T-cell (primary cell): ENCODE measurements around the gene COPS7A. TPM values are rescaled to one million over a fixed set of nuclear protein-coding genes. Genes with fewer than 3 reads are reported as not detected.
A peak's percentile ranks its signal among the peaks of the same experiment; 100 is the strongest.

Experiments
- ATAC-seq, 4 experiments: fragments of 200-7000 bp in 3 of 4; fragments of 150-1000 bp in 1 of 4; cut with Tn5 transposase; replicated peaks in 1 of 4; 1 replicate in 3 of 4; 2 replicates in 1 of 4; pipeline ENCODE4 v1.10.0; 2021; ENCODE audit warnings: moderate library complexity in 3 of 4, mild to moderate bottlenecking in 2 of 4, moderate number of reproducible peaks in 1 of 4
- CTCF ChIA-PET, 2 donors: fragments of 300-600 bp; sonication (Branson Sonifier 250); formaldehyde crosslinking; loops; one replicate each; lab custom pipeline; 2022; ENCODE audit warnings: antibody characterized with exemption in 2 of 2; lab: Charles Lee
- POLR2A ChIA-PET, 2 donors: fragments of 300-600 bp; sonication (Branson Sonifier 250); formaldehyde crosslinking; loops; one replicate each; lab custom pipeline; 2022; ENCODE audit warnings: antibody characterized with exemption in 2 of 2; lab: Charles Lee
- DNase-seq, 35 experiments: peaks; one replicate each; pipeline versions ENCODE4 v3.0.0 to v3.0.0-alpha.2; 2013 to 2023
- H3K27ac ChIP-seq: one replicate; pipeline ENCODE4 v1.5.1; 2013; ENCODE audit warnings: low read length
- H3K27me3 ChIP-seq, 2 experiments: replicated peaks in 1 of 2; 1 replicate in 1 of 2; 2 replicates in 1 of 2; pipeline versions ENCODE4 v1.6.1 to v1.7.0; 2013; ENCODE audit warnings: low read length in 1 of 2, mixed read lengths in 1 of 2; ENCODE audit not compliant: control insufficient read depth in 2 of 2, insufficient read depth in 2 of 2; ENCODE audit errors: extremely low read depth in 1 of 2
- H3K36me3 ChIP-seq, 2 donors: 1 replicate in 1 of 2; 2 replicates in 1 of 2; pipeline versions ENCODE4 v1.6.1 to v1.7.0; 2013; ENCODE audit warnings: low read length in 1 of 2; ENCODE audit not compliant: control insufficient read depth in 2 of 2, insufficient read depth in 1 of 2; ENCODE audit errors: extremely low read depth in 1 of 2
- H3K4me1 ChIP-seq, 2 experiments: 1 replicate in 1 of 2; 2 replicates in 1 of 2; pipeline versions ENCODE4 v1.6.1 to v1.7.0; 2013; ENCODE audit warnings: low read length in 2 of 2, mixed read lengths in 1 of 2; ENCODE audit not compliant: insufficient read depth in 2 of 2, control insufficient read depth in 1 of 2; ENCODE audit errors: extremely low read depth in 1 of 2
- H3K4me3 ChIP-seq, 2 donors: 1 replicate in 1 of 2; 2 replicates in 1 of 2; pipeline versions ENCODE4 v1.5.1 to v1.7.0; 2013; ENCODE audit warnings: mild to moderate bottlenecking in 2 of 2, low read length in 1 of 2, moderate library complexity in 1 of 2; ENCODE audit not compliant: control insufficient read depth in 1 of 2; ENCODE audit errors: extremely low read depth in 1 of 2
- H3K9me3 ChIP-seq: 2 replicates; pipeline ENCODE4 v1.7.0; 2013
- H3K27ac Mint-ChIP-seq, 2 donors: one replicate each; pipeline ENCODE4 v1.8.0; 2020 to 2021; ENCODE audit warnings: mild to moderate bottlenecking in 2 of 2, mixed read lengths in 2 of 2
- H3K27me3 Mint-ChIP-seq, 2 donors: one replicate each; pipeline ENCODE4 v1.8.0; 2021 to 2022; ENCODE audit warnings: mixed read lengths in 2 of 2
- H3K36me3 Mint-ChIP-seq: one replicate; pipeline ENCODE4 v1.8.0; 2021; ENCODE audit warnings: mixed read lengths
- H3K4me1 Mint-ChIP-seq, 3 donors: one replicate each; pipeline ENCODE4 v1.8.0; 2020 to 2022; ENCODE audit warnings: mixed read lengths in 3 of 3, mild to moderate bottlenecking in 1 of 3
- H3K4me3 Mint-ChIP-seq, 3 donors: one replicate each; pipeline ENCODE4 v1.8.0; 2020 to 2022; ENCODE audit warnings: mild to moderate bottlenecking in 3 of 3, mixed read lengths in 3 of 3, moderate library complexity in 3 of 3
- H3K9me3 Mint-ChIP-seq, 3 donors: one replicate each; pipeline ENCODE4 v1.8.0; 2020 to 2022; ENCODE audit warnings: mixed read lengths in 3 of 3
- WGBS: methylation state at CpG from one replicate; pipeline ENCODE4 v1.1.5; 2013; ENCODE audit warnings: missing lambda C conversion rate; ENCODE audit not compliant: insufficient coverage; 5-methylcytosine and 5-hydroxymethylcytosine counted together
- total RNA-seq, 35 experiments: library from RNA in 6 of 35; stranded (reverse) in 6 of 35; fragments of 120-200 nt in 1 of 35; gene quantifications; one replicate each; pipeline versions ENCODE4 v1.2.1 to v1.2.4 and lab custom pipeline; 2013 to 2026

The COPS7A gene
- total RNA-seq, 5 donors from 2014 or later (not counting 1 experiment from before 2014, with no cell fraction given) = 18.5 to 33.1 (median 31.8) TPM

DNA sequence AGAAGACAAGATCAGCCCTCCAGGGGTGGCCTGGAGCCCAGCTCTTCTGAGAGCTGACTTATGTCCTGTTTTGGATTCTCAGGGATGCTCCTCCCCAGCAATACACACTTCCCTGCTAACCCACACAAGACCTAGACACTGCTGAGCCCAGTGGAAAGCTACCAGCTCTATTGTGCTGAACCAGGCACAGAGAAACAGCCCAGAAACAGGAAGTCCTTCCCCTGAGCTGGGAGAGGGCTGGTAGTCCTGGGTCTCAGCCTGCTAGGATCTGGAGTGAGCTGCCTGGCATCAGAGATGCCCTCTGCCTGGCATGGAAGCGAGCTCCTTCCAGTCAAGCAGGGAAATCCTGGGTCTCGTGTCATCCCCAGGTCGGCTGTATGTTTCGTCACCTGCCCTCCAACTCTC is 47.2 kb downstream of the COPS7A start:
- peaks cover 32 to 52% of the 10 kb centered on the region in 2 donors for H3K27me3 Mint-ChIP-seq
- 86% methylated on average over 4 of the region's 4 CpGs for WGBS
- CTCF ChIA-PET = interaction anchor here (0.6 to 1.5 kb wide), 4 partner anchors 10 to 82 kb away, joined by 3 read pairs; partner anchors contain the start of gene ZNF384 (in 1 of the 2)
- H3K36me3 ChIP-seq = no peaks in the 10 kb centered on the region
- peak overlapping the region; percentile 23 to 34 for H3K27ac Mint-ChIP-seq
- no peaks in the 10 kb centered on the region for H3K36me3 Mint-ChIP-seq
- H3K4me1 Mint-ChIP-seq = peaks cover 44 to 69% (median 55%) of the 10 kb centered on the region in 3 donors
- no peak for ATAC-seq
- H3K27ac ChIP-seq = peak overlapping the region; percentile 18
- peaks cover 0 to 73% of the 10 kb centered on the region in 2 experiments for H3K27me3 ChIP-seq
- H3K4me1 ChIP-seq = peaks cover 9 to 76% of the 10 kb centered on the region in 2 experiments
- no peaks in the 10 kb centered on the region for H3K9me3 ChIP-seq
- POLR2A ChIA-PET = interaction anchor here in 1 of 2 donors (0.6 kb wide), 1 partner anchor 28 kb away, joined by 3 read pairs; no protein-coding TSS in a partner anchor
- no peaks in the 10 kb centered on the region for H3K9me3 Mint-ChIP-seq
- DNase-seq = no peak
- peak overlapping the region in 1 of 3 donors; percentile 79 for H3K4me3 Mint-ChIP-seq
- H3K4me3 ChIP-seq = no peak overlapping the region

GRCh38 chr12:6771509-6772330 is 47.9 kb downstream of the COPS7A start:
- Histone ChIP-seq H3K4me3 (peak overlapping the region in 1 of 2 donors; percentile 54), H3K9me3 (no peaks in the 10 kb centered on the region), H3K27ac (peak overlapping the region; percentile 35), H3K4me1 (peaks cover 9 to 77% of the 10 kb centered on the region in 2 experiments), H3K27me3 (peaks cover 0 to 72% of the 10 kb centered on the region in 2 experiments), H3K36me3 (no peaks in the 10 kb centered on the region)
- 48% methylated on average over 4 of the region's 12 CpGs for WGBS
- Mint-ChIP-seq H3K4me1 (peaks cover 46 to 72% (median 55%) of the 10 kb centered on the region in 3 donors), H3K9me3 (no peaks in the 10 kb centered on the region), H3K4me3 (peak overlapping the region; percentile 54 to 79 (median 67)), H3K36me3 (no peaks in the 10 kb centered on the region), H3K27me3 (peaks cover 34 to 54% of the 10 kb centered on the region in 2 donors), H3K27ac (peak overlapping the region; percentile 69 to 87)
- ChIA-PET CTCF (interaction anchor here (0.6 to 1.5 kb wide), 7 partner anchors 9 to 351 kb away, joined by 3 to 6 read pairs (median 3); no protein-coding TSS in a partner anchor), POLR2A (interaction anchor here (0.6 kb wide), 2 partner anchors 27 to 83 kb away, joined by 3 to 8 read pairs; no protein-coding TSS in a partner anchor)
- DNase-seq (no peak), ATAC-seq (no peak)

GRCh38 chr12:6772331-6772695 is 48.5 kb downstream of the COPS7A start, which contains the start of gene LAG3:
Gene LAG3 (plus strand): TSS chr12:6772520. CDS start chr12:6772853, 333 bp downstream.
- no peaks in the 10 kb centered on the region for H3K36me3 ChIP-seq
- Mint-ChIP-seq H3K9me3 (no peaks in the 10 kb centered on the region), H3K4me1 (peaks cover 42 to 68% (median 50%) of the 10 kb centered on the region in 3 donors), H3K27me3 (peaks cover 30 to 51% of the 10 kb centered on the region in 2 donors), H3K36me3 (no peaks in the 10 kb centered on the region), H3K4me3 (peak within 1 kb of the TSS; percentile 67 to 79 (median 73)), H3K27ac (peak within 1 kb of the TSS; percentile 69 to 87)
- H3K27me3 ChIP-seq = peaks cover 0 to 68% of the 10 kb centered on the region in 2 experiments
- POLR2A ChIA-PET = interaction anchor here in 1 of 2 donors (0.6 kb wide), 1 partner anchor 84 kb away, joined by 8 read pairs; no protein-coding TSS in a partner anchor
- WGBS = 16% methylated on average over 6 of the region's 15 CpGs
- ATAC-seq (peak; percentile 20 to 33 (median 24)), DNase-seq (peak in 1 of 35 experiments; percentile 51)
- peaks cover 9 to 73% of the 10 kb centered on the region in 2 experiments for H3K4me1 ChIP-seq
- peak within 1 kb of the TSS; percentile 61 for H3K27ac ChIP-seq
- peak within 1 kb of the TSS in 1 of 2 donors; percentile 54 for H3K4me3 ChIP-seq
- CTCF ChIA-PET = interaction anchor here in 1 of 2 donors (0.6 kb wide), 4 partner anchors 9 to 351 kb away, joined by 3 to 6 read pairs (median 5); no protein-coding TSS in a partner anchor
- H3K9me3 ChIP-seq = no peaks in the 10 kb centered on the region

DNA sequence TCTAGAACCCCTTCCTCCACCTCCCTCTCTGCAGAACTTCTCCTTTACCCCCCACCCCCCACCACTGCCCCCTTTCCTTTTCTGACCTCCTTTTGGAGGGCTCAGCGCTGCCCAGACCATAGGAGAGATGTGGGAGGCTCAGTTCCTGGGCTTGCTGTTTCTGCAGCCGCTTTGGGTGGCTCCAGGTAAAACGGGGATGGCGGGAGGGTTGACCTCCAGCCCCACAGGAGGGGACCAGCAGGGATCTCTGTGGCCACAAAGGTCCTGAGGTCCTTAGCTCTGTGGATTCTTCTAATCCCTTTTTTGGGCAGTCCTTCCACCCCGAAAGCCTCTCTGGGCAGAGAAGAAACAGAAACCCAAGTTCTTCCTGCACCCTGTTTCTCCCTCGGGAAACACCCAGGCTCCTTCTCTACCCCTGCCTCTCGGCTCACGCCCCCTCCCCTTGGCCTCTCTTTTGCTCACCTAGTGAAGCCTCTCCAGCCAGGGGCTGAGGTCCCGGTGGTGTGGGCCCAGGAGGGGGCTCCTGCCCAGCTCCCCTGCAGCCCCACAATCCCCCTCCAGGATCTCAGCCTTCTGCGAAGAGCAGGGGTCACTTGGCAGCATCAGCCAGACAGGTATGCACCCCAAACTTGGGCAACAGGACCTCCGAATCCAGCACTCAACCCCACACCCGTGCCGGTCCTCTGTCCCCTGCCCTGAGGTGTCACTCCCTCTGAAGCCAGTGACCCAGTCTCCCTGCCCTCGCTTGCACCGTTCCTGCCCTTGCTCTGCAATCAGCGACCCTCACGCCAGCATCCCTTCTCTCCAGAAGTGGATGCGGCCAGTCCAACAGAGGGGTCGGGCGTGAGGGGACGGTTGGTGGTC is 49.1 kb downstream of the COPS7A start:
- no peaks in the 10 kb centered on the region for H3K36me3 ChIP-seq
- ChIA-PET POLR2A (no interaction called here), CTCF (no interaction called here)
- DNase-seq = no peak
- H3K27ac ChIP-seq = peak overlapping the region; percentile 61
- peaks cover 0 to 68% of the 10 kb centered on the region in 2 experiments for H3K27me3 ChIP-seq
- H3K27me3 Mint-ChIP-seq = peaks cover 23 to 46% of the 10 kb centered on the region in 2 donors
- WGBS = 44% methylated on average over 16 of the region's 21 CpGs
- no peaks in the 10 kb centered on the region for H3K9me3 Mint-ChIP-seq
- H3K27ac Mint-ChIP-seq = peak overlapping the region; percentile 46 to 84
- H3K9me3 ChIP-seq = no peaks in the 10 kb centered on the region
- H3K4me1 Mint-ChIP-seq = peaks cover 38 to 62% (median 44%) of the 10 kb centered on the region in 3 donors
- H3K4me1 ChIP-seq = peaks cover 9 to 69% of the 10 kb centered on the region in 2 experiments
- no peaks in the 10 kb centered on the region for H3K36me3 Mint-ChIP-seq
- no peak for ATAC-seq
- H3K4me3 Mint-ChIP-seq = peak overlapping the region; percentile 67 to 79 (median 73)
- H3K4me3 ChIP-seq = peak overlapping the region in 1 of 2 donors; percentile 54

DNA sequence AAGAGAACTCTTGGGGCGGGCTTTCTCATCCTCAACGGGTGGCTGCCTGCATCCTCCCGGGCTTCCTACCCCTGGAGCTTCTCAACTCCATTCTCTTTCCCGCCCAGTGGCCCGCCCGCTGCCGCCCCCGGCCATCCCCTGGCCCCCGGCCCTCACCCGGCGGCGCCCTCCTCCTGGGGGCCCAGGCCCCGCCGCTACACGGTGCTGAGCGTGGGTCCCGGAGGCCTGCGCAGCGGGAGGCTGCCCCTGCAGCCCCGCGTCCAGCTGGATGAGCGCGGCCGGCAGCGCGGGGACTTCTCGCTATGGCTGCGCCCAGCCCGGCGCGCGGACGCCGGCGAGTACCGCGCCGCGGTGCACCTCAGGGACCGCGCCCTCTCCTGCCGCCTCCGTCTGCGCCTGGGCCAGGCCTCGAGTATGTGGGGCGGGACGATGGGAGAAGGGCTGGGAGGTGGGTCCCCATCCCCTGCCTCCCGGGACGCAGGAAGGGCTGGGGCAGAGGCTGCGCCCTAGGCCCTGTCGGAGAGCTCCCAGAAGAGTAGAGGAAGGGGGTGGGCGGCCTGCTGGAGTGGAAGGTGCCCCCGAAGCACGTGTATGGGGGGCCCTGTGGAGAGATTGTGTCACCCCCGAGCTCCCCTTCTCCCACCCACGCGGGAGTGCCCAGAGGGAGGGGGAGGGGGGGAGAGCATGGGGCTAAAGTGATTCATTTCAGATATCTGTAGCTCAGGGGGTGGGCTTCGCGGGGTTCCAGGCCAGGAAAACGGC is 49.9 kb downstream of the COPS7A start:
- peak overlapping the region; percentile 85 for H3K27ac ChIP-seq
- POLR2A ChIA-PET = interaction anchor here in 1 of 2 donors (0.5 kb wide), 1 partner anchor 25 kb away, joined by 4 read pairs; no protein-coding TSS in a partner anchor
- 8% methylated on average over 41 of the region's 60 CpGs for WGBS
- peak overlapping the region in 1 of 2 donors; percentile 54 for H3K4me3 ChIP-seq
- no peaks in the 10 kb centered on the region for H3K9me3 ChIP-seq
- Mint-ChIP-seq H3K4me3 (peak overlapping the region; percentile 76 to 79 (median 76)), H3K4me1 (peaks cover 46 to 62% (median 50%) of the 10 kb centered on the region in 3 donors), H3K27ac (peak overlapping the region; percentile 90), H3K27me3 (peaks cover 15 to 44% of the 10 kb centered on the region in 2 donors), H3K9me3 (no peaks in the 10 kb centered on the region), H3K36me3 (no peaks in the 10 kb centered on the region)
- CTCF ChIA-PET = interaction anchor here (0.9 to 1.4 kb wide), 5 partner anchors 16 to 77 kb away, joined by 3 to 6 read pairs (median 5); partner anchors contain the start of genes CDCA3 (in 1 of the 2), COPS7A (in 1 of the 2) and MLF2 (in 1 of the 2)
- DNase-seq (peak in 1 of 35 experiments; percentile 40), ATAC-seq (peak; percentile 16 to 41 (median 36))
- H3K27me3 ChIP-seq = peaks cover 0 to 61% of the 10 kb centered on the region in 2 experiments
- no peaks in the 10 kb centered on the region for H3K36me3 ChIP-seq
- H3K4me1 ChIP-seq = peaks cover 9 to 70% of the 10 kb centered on the region in 2 experiments
